GM12878 (cell line): ENCODE data around the gene UXS1. TPM values are rescaled to one million over a fixed set of nuclear protein-coding genes. Genes with fewer than 3 reads are reported as not detected.
A peak's percentile ranks its signal among the peaks of the same experiment; 100 is the strongest.

ENCODE experiments used
- ATAC-seq: fragments of 200-7000 bp; cut with Tn5 transposase; 3 replicates; pipeline ENCODE4 v1.9.1; 2020; ENCODE audit warnings: mild to moderate bottlenecking, moderate library complexity
- BruUV-seq: library from RNA; stranded (reverse); fragments of 400-500 nt; replicated peaks from 2 replicates; lab custom pipeline; 2021; lab: Mats Ljungman, UMichigan
- CTCF ChIA-PET: fragments of 300-600 bp; sonication (Branson Sonifier 250); formaldehyde crosslinking; extraction: SDS; loops from one replicate; lab custom pipeline; 2021; ENCODE audit warnings: inconsistent platforms; lab: Yijun Ruan, JAX
- POLR2A ChIA-PET: fragments of 350-600 bp; formaldehyde crosslinking; extraction: SDS; loops from one replicate; lab custom pipeline; 2021; ENCODE audit warnings: inconsistent platforms; lab: Charles Lee
- RAD21 ChIA-PET: fragments of 300-600 bp; sonication (Branson Sonifier 250); formaldehyde crosslinking; loops from one replicate; lab custom pipeline; 2023; ENCODE audit warnings: antibody characterized with exemption; ENCODE audit not compliant: unreplicated experiment; lab: Charles Lee
- SMC1A ChIA-PET: fragments of 300-600 bp; sonication (Branson Sonifier 250); formaldehyde crosslinking; loops from one replicate; lab custom pipeline; 2023; ENCODE audit not compliant: unreplicated experiment, uncharacterized antibody; lab: Charles Lee
- DNase-seq: peaks from one replicate; pipeline ENCODE4 v3.0.0-alpha.2; 2011; ENCODE audit warnings: low read depth, low spot score
- FAIRE-seq: peaks from 3 replicates; lab custom pipeline; 2011; peaks lifted over from hg19 to GRCh38; lab: Jason Lieb, UNC
- H2AFZ ChIP-seq: 2 replicates; pipeline ENCODE4 v1.6.0; 2011; ENCODE audit warnings: low read depth, low read length, control low read depth; ENCODE audit not compliant: control insufficient read depth
- H3K27ac ChIP-seq: 2 replicates; pipeline ENCODE4 v1.5.1; 2011; ENCODE audit warnings: control low read depth; ENCODE audit not compliant: control insufficient read depth, insufficient read depth
- H3K27me3 ChIP-seq, 2 experiments: replicated peaks in 1 of 2; 2 replicates each; pipeline versions ENCODE4 v1.6.0 to v1.6.1; 2011; ENCODE audit warnings: low read length in 1 of 2; ENCODE audit not compliant: control insufficient read depth in 2 of 2, insufficient read depth in 2 of 2
- H3K36me3 ChIP-seq, 2 experiments: 2 replicates each; pipeline ENCODE4 v1.5.1; 2011; ENCODE audit warnings: low read length in 1 of 2; ENCODE audit not compliant: control insufficient read depth in 2 of 2, insufficient read depth in 2 of 2
- H3K4me1 ChIP-seq: 2 replicates; pipeline ENCODE4 v1.6.1; 2011; ENCODE audit warnings: mild to moderate bottlenecking, low read length, moderate library complexity, mixed read lengths; ENCODE audit not compliant: control insufficient read depth, insufficient read depth
- H3K4me2 ChIP-seq: 2 replicates; pipeline ENCODE4 v1.6.0; 2011; ENCODE audit warnings: control low read depth; ENCODE audit not compliant: control insufficient read depth, insufficient read depth
- H3K4me3 ChIP-seq: fragments of 200-600 bp; sonication (generic); 2 replicates; pipeline ENCODE4 v1.5.1; 2016
- H3K79me2 ChIP-seq: 2 replicates; pipeline ENCODE4 v1.6.0; 2011; ENCODE audit warnings: low read length; ENCODE audit not compliant: control insufficient read depth, insufficient read depth
- H3K9ac ChIP-seq: 2 replicates; pipeline ENCODE4 v1.8.0; 2011; ENCODE audit warnings: low read length, control low read depth, mixed read lengths; ENCODE audit not compliant: control insufficient read depth, insufficient read depth
- H3K9me3 ChIP-seq: replicated peaks from 3 replicates; pipeline ENCODE4 v1.5.1; 2011; ENCODE audit warnings: mild to moderate bottlenecking, low read length; ENCODE audit not compliant: control insufficient read depth, insufficient read depth
- H4K20me1 ChIP-seq: 2 replicates; pipeline ENCODE4 v1.6.0; 2011; ENCODE audit not compliant: control insufficient read depth, insufficient read depth
- EGR1 ChIP-seq, 2 experiments: IDR thresholded peaks; 1 replicate in 1 of 2; 2 replicates in 1 of 2; pipeline ENCODE4 v1.6.1; 2011 to 2012; ENCODE audit warnings: low read depth in 2 of 2, low read length in 2 of 2, borderline replicate concordance in 1 of 2, mild to moderate bottlenecking in 1 of 2, moderate library complexity in 1 of 2
- IRF4 ChIP-seq: IDR thresholded peaks from 2 replicates; pipeline ENCODE4 v1.6.1; 2011; ENCODE audit warnings: low read depth, low read length
- KDM1A ChIP-seq: fragments of 200-600 bp; sonication (generic); IDR thresholded peaks from 2 replicates; pipeline ENCODE4 v1.6.1; 2016; ENCODE audit warnings: borderline replicate concordance
- NFYA ChIP-seq: IDR thresholded peaks from 2 replicates; pipeline ENCODE4 v1.6.1; 2011; ENCODE audit warnings: low read depth, mild to moderate bottlenecking, low read length, improper control_type of control experiment, borderline replicate concordance
- NR2C1 ChIP-seq: fragments of 450-650 bp; IDR thresholded peaks from 2 replicates; pipeline ENCODE4 v1.6.1; 2017; ENCODE audit warnings: antibody characterized with exemption, mild to moderate bottlenecking, moderate library complexity
- POU2F2 ChIP-seq: IDR thresholded peaks from 3 replicates; pipeline ENCODE4 v1.6.1; 2011; ENCODE audit warnings: low read depth, mild to moderate bottlenecking, low read length, borderline replicate concordance
- SKIL ChIP-seq: fragments of 450-650 bp; IDR thresholded peaks from 2 replicates; pipeline ENCODE4 v1.6.1; 2017; ENCODE audit warnings: mild to moderate bottlenecking, low read depth, inconsistent platforms; ENCODE audit not compliant: poor library complexity, severe bottlenecking
- SMC3 ChIP-seq: IDR thresholded peaks from 2 replicates; pipeline ENCODE4 v1.6.1; 2011; ENCODE audit warnings: low read length, improper control_type of control experiment, borderline replicate concordance
- SPI1 ChIP-seq: IDR thresholded peaks from 2 replicates; pipeline ENCODE4 v1.6.1; 2011; ENCODE audit warnings: low read depth, mild to moderate bottlenecking, low read length, moderate library complexity, borderline replicate concordance; ENCODE audit not compliant: insufficient read depth
- ZZZ3 ChIP-seq: IDR thresholded peaks from 2 replicates; pipeline ENCODE4 v1.6.1; 2011; ENCODE audit warnings: low read depth; ENCODE audit not compliant: control insufficient read depth, insufficient read length
- WGBS: methylation state at CpG from one replicate; pipeline ENCODE4 v1.1.6; 2016; ENCODE audit warnings: low lambda C conversion rate; ENCODE audit not compliant: insufficient replicate concordance, insufficient coverage; ENCODE audit errors: missing lambda C conversion rate; 5-methylcytosine and 5-hydroxymethylcytosine counted together
- in situ Hi-C: fragments of 300-500 bp; cut with MboI; formaldehyde crosslinking; loops from 9 replicates; pipeline ENCODE4 v1.14.3; 2018; ENCODE audit warnings: mixed read lengths
- intact Hi-C: fragments of 100-400 bp; cut with micrococcal nuclease; formaldehyde crosslinking; loops from one replicate; pipeline ENCODE4 v1.14.2; 2022; ENCODE audit not compliant: unreplicated experiment
- polyA plus RNA-seq, 11 experiments: library from polyadenylated mRNA; depleted of rRNA in 4 of 11; unstranded in 6 of 11; stranded (reverse) in 5 of 11; fragments of >200 nt; fragmentation: Nextera tagmentation in 4 of 11; fragmentation: Illumina TruSeq in 1 of 11; extraction: Ambion mirVana in 4 of 11; extraction: Trizol in 1 of 11; gene quantifications; 1 replicate in 1 of 11; 2 replicates in 10 of 11; pipeline versions ENCODE4 v1.2.1 to v1.2.3, GENCODE V29; 2011 to 2016; ENCODE audit warnings: inconsistent platforms in 2 of 11, missing spikeins in 2 of 11, low read depth in 1 of 11
- total RNA-seq, 4 experiments: library from RNA; depleted of rRNA in 3 of 4; stranded (reverse); fragments of >200 nt in 3 of 4; fragmentation: Illumina TruSeq in 1 of 4; extraction: Trizol in 1 of 4; gene quantifications; 2 replicates each; pipeline versions ENCODE4 v1.2.1 to v1.2.3, GENCODE V29; 2013 to 2021
- TF ChIP-seq, protein P1 (sequence below): IDR thresholded peaks from 2 replicates; pipeline ENCODE4 v1.6.1; 2012; ENCODE audit warnings: low read depth, low read length, improper control_type of control experiment

Gene UXS1
- total and polyA plus RNA-seq, 10 of the 15 experiments (the other 5 are each of a cell fraction or from before 2014, with no cell fraction given), result 6.0 to 25.4 (median 24.0) TPM

DNA sequence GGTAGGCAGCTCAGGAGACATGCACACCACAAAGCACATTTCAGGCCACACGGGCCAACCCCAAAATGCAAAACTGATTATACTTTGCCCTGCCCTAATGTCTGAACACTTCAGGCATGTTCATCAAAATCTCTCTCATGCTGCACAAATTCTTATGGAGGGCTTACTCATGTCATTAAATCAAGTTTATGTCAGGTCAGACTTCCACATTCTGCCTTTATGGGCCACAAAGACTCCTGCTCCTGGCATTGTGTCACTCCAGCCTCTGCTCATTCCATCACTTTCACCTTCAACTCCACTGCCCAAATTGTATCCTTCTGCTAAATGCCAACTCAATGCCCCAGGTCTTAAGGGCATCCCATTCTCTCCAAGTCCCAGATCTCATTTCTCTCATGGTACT lies 9.2 kb downstream of the UXS1 start (continued):
- no peak for TF ChIP-seq NR2C1

DNA sequence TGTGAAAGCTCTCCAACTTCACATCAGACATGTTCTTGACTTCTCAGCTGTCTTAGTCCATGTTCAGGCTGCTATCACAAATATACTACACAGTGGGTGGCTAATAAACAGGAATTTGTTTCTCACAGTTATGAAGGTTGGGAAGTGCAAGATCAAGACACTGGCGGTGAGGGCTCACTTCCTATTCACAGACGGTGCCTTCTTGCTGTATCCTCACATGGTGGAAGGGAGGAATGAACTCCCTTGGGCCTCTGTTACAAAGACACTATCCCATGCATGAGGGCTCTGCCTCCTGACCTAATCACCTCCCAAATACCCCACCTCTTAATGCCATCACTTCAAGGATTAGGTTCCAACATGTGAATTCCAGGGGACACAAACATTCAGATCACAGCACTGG lies 9.7 kb downstream of the UXS1 start:
- CTCF ChIA-PET, result no interaction called here
- BruUV-seq, result no TSS peak
- ATAC-seq, result peak; percentile 23; the same call in 2 of the 3 replicates

More for the DNA sequence above, 9.7 kb downstream of the UXS1 start:
- DNase-seq (no peak), FAIRE-seq (peak; percentile 68)
- H3K4me1 ChIP-seq, result peaks cover 12% of the 10 kb centered on the region
- H3K27me3 ChIP-seq, result no peaks in the 10 kb centered on the region
- H4K20me1 ChIP-seq, result no peaks in the 10 kb centered on the region
- no peak overlapping the region for H2AFZ ChIP-seq
- WGBS, result 72% methylated on average over 2 of the region's 2 CpGs
- ChIA-PET SMC1A (interaction anchor here (2.4 kb wide), 1 partner anchor 9 kb away, joined by 8 read pairs; no protein-coding TSS in a partner anchor), RAD21 (no interaction called here)
- in situ Hi-C loops, result loop anchor here (10.0 kb wide), 1 partner anchor 840 kb away; no protein-coding TSS in a partner anchor
- H3K36me3 ChIP-seq, result no peaks in the 10 kb centered on the region
- TF ChIP-seq SMC3 (no peak), KDM1A (no peak), EGR1 (IDR thresholded peaks at IDR 0.05; ENCODE audit: borderline replicate concordance in 1 of 2, low read depth in 2 of 2, low read length in 2 of 2) (no peak), IRF4 (no peak), SKIL (no peak), ZZZ3 (no peak), NFYA (no peak), POU2F2 (no peak), SPI1 (no peak)
- TF ChIP-seq, protein P1, sequence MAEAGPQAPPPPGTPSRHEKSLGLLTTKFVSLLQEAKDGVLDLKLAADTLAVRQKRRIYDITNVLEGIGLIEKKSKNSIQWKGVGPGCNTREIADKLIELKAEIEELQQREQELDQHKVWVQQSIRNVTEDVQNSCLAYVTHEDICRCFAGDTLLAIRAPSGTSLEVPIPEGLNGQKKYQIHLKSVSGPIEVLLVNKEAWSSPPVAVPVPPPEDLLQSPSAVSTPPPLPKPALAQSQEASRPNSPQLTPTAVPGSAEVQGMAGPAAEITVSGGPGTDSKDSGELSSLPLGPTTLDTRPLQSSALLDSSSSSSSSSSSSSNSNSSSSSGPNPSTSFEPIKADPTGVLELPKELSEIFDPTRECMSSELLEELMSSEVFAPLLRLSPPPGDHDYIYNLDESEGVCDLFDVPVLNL, result no peak
- TF ChIP-seq, all 136 proteins: peak for 0
- Histone ChIP-seq H3K9ac (no peak overlapping the region), H3K4me2 (no peak overlapping the region), H3K79me2 (peaks cover 49% of the 10 kb centered on the region), H3K4me3 (no peak overlapping the region), H3K27ac (no peak overlapping the region), H3K9me3 (no peaks in the 10 kb centered on the region)
- POLR2A ChIA-PET, result no interaction called here
- intact Hi-C loops, result no loop called here
